ENCODE data around the gene CEP128. TPM values are rescaled to one million over a fixed set of nuclear protein-coding genes. Genes with fewer than 3 reads are reported as not detected.

CEP128 gene
- polyA plus RNA-seq, 1 of the 3 experiments (the other 2 are of a cell fraction), result 1.2 TPM

GRCh38 chr14:80714474-80714873 is 227.1 kb downstream of the CEP128 start:
- Histone ChIP-seq H3F3A (replicated peaks; ENCODE audit: insufficient read depth) (no peaks in the 10 kb centered on the region), H3K4me2 (no peak overlapping the region), H3K9ac (no peak overlapping the region), H3K9me2 (no peaks in the 10 kb centered on the region), H3K4me1 (ENCODE audit: control insufficient read depth in 1 of 2, insufficient read depth in 2 of 2, low read depth in 1 of 2, low read length in 1 of 2) (no peaks in the 10 kb centered on the region), H3K36me3 (replicated peaks in 1 of 2; ENCODE audit: control insufficient read depth in 1 of 2, insufficient read depth in 2 of 2, low read length in 1 of 2) (no peaks in the 10 kb centered on the region), H3K79me2 (ENCODE audit: insufficient read depth) (no peaks in the 10 kb centered on the region), H4K20me1 (ENCODE audit: insufficient read depth) (no peaks in the 10 kb centered on the region), H3K9me3 (no peaks in the 10 kb centered on the region), H3K4me3 (ENCODE audit: low read depth in 2 of 2, low read length in 1 of 2) (no peak overlapping the region), H3K27ac (ENCODE audit: low read depth in 2 of 2, low read length in 1 of 2) (no peak overlapping the region), H3K27me3 (ENCODE audit: insufficient read depth) (no peaks in the 10 kb centered on the region), H2AFZ (ENCODE audit: low read depth) (no peak overlapping the region)
- 100% methylated on average over 4 of the region's 4 CpGs for WGBS (ENCODE audit: low lambda C conversion rate)
- no peak for TF ChIP-seq GATA2 (CRISPR knock-in tag; IDR thresholded peaks at IDR 0.05)
- DNase-seq, result no peak
- CTCF ChIA-PET, result no interaction called here
- POLR2A ChIA-PET, result no interaction called here

GRCh38 chr14:80713076-80713850 is 228.3 kb downstream of the CEP128 start:
- H4K20me1 ChIP-seq (ENCODE audit: insufficient read depth), result no peaks in the 10 kb centered on the region
- H3K79me2 ChIP-seq (ENCODE audit: insufficient read depth), result no peaks in the 10 kb centered on the region
- DNase-seq, result no peak
- H3K9me3 ChIP-seq, result no peaks in the 10 kb centered on the region
- POLR2A ChIA-PET, result no interaction called here
- H3K4me1 ChIP-seq (ENCODE audit: control insufficient read depth in 1 of 2, insufficient read depth in 2 of 2, low read depth in 1 of 2, low read length in 1 of 2), result no peaks in the 10 kb centered on the region
- H3F3A ChIP-seq (replicated peaks; ENCODE audit: insufficient read depth), result no peaks in the 10 kb centered on the region
- H3K4me3 ChIP-seq (ENCODE audit: low read depth in 2 of 2, low read length in 1 of 2), result no peak overlapping the region
- no peak overlapping the region for H3K27ac ChIP-seq (ENCODE audit: low read depth in 2 of 2, low read length in 1 of 2)
- no peak for TF ChIP-seq USF1 (IDR thresholded peaks at IDR 0.05; ENCODE audit: borderline replicate concordance, low read depth)
- no peak for TF ChIP-seq POLR2AphosphoS5 (IDR thresholded peaks at IDR 0.05; ENCODE audit: low read depth, low read length)
- no peak for TF ChIP-seq GABPA (IDR thresholded peaks at IDR 0.05; ENCODE audit: low read depth)
- TF ChIP-seq USF2 (IDR thresholded peaks at IDR 0.05; ENCODE audit: borderline replicate concordance, low read depth, low read length), result no peak
- no peak for TF ChIP-seq ELF1 (IDR thresholded peaks at IDR 0.05)
- H3K4me2 ChIP-seq, result no peak overlapping the region
- no peaks in the 10 kb centered on the region for H3K9me2 ChIP-seq
- H3K36me3 ChIP-seq (replicated peaks in 1 of 2; ENCODE audit: control insufficient read depth in 1 of 2, insufficient read depth in 2 of 2, low read length in 1 of 2), result no peaks in the 10 kb centered on the region
- H2AFZ ChIP-seq (ENCODE audit: low read depth), result no peak overlapping the region
- 96% methylated on average over 5 of the region's 5 CpGs for WGBS (ENCODE audit: low lambda C conversion rate)
- no peak overlapping the region for H3K9ac ChIP-seq
- CTCF ChIA-PET, result no interaction called here
- H3K27me3 ChIP-seq (ENCODE audit: insufficient read depth), result no peaks in the 10 kb centered on the region

GRCh38 chr14:80705241-80705980 is 236.1 kb downstream of the CEP128 start:
- no peak for DNase-seq
- no peaks in the 10 kb centered on the region for H3K9me2 ChIP-seq
- no peaks in the 10 kb centered on the region for H3K36me3 ChIP-seq (replicated peaks in 1 of 2; ENCODE audit: control insufficient read depth in 1 of 2, insufficient read depth in 2 of 2, low read length in 1 of 2)
- no peak overlapping the region for H3K27ac ChIP-seq (ENCODE audit: low read depth in 2 of 2, low read length in 1 of 2)
- no peak overlapping the region for H3K9ac ChIP-seq
- H4K20me1 ChIP-seq (ENCODE audit: insufficient read depth), result no peaks in the 10 kb centered on the region
- no peak overlapping the region for H3K4me2 ChIP-seq
- H3K79me2 ChIP-seq (ENCODE audit: insufficient read depth), result no peaks in the 10 kb centered on the region
- H2AFZ ChIP-seq (ENCODE audit: low read depth), result no peak overlapping the region
- CTCF ChIA-PET, result no interaction called here
- no peaks in the 10 kb centered on the region for H3F3A ChIP-seq (replicated peaks; ENCODE audit: insufficient read depth)
- no peaks in the 10 kb centered on the region for H3K27me3 ChIP-seq (ENCODE audit: insufficient read depth)
- H3K4me1 ChIP-seq (ENCODE audit: control insufficient read depth in 1 of 2, insufficient read depth in 2 of 2, low read depth in 1 of 2, low read length in 1 of 2), result no peaks in the 10 kb centered on the region
- POLR2A ChIA-PET, result no interaction called here
- no peaks in the 10 kb centered on the region for H3K9me3 ChIP-seq
- H3K4me3 ChIP-seq (ENCODE audit: low read depth in 2 of 2, low read length in 1 of 2), result no peak overlapping the region
- WGBS (ENCODE audit: low lambda C conversion rate), result 88% methylated on average over 1 of the region's 1 CpG
- TF ChIP-seq FOXM1 (IDR thresholded peaks at IDR 0.05; ENCODE audit: low read depth) (no peak), JUND (IDR thresholded peaks at IDR 0.05) (no peak), MXI1 (IDR thresholded peaks at IDR 0.05; ENCODE audit: low read depth, low read length) (no peak), RCOR1 (IDR thresholded peaks at IDR 0.05; ENCODE audit: low read length) (no peak), TEAD4 (IDR thresholded peaks at IDR 0.05; ENCODE audit: borderline replicate concordance, insufficient read depth) (no peak), EP300 (IDR thresholded peaks at IDR 0.05; ENCODE audit: borderline replicate concordance in 1 of 2, low read depth in 1 of 2, low read length in 1 of 2) (no peak), MAX (IDR thresholded peaks at IDR 0.05; ENCODE audit: low read depth) (no peak), CHD2 (IDR thresholded peaks at IDR 0.05; ENCODE audit: low read length, partially characterized antibody) (no peak), FOSL2 (IDR thresholded peaks at IDR 0.05; ENCODE audit: borderline replicate concordance, low read depth) (no peak), RAD21 (IDR thresholded peaks at IDR 0.05; ENCODE audit: low read length) (no peak), NRF1 (IDR thresholded peaks at IDR 0.05; ENCODE audit: low read depth, low read length) (no peak), SIN3A (IDR thresholded peaks at IDR 0.05; ENCODE audit: borderline replicate concordance, low read depth, low read length) (no peak), GABPA (IDR thresholded peaks at IDR 0.05; ENCODE audit: low read depth) (no peak), GATA2 (CRISPR knock-in tag; IDR thresholded peaks at IDR 0.05) (no peak), NFIC (IDR thresholded peaks at IDR 0.05; ENCODE audit: borderline replicate concordance) (no peak), SMC3 (IDR thresholded peaks at IDR 0.05; ENCODE audit: low read depth, low read length) (no peak)

Measured in SK-N-SH (cell line).